Suprapubic skin (tissue), 4 donors: ENCODE data around the gene NGFR.

Source experiments
- EP300 ChIP-seq: sonication (generic); formaldehyde crosslinking; IDR thresholded peaks from one replicate; pipeline ENCODE4 v1.6.1; 2017; ENCODE audit warnings: antibody characterized with exemption
- POLR2A ChIP-seq, 2 donors: fragments of 450-650 bp; IDR thresholded peaks; one replicate each; pipeline ENCODE4 v1.6.1; 2017; ENCODE audit warnings: antibody characterized with exemption in 2 of 2, mild to moderate bottlenecking in 2 of 2, moderate library complexity in 2 of 2
- POLR2AphosphoS5 ChIP-seq, 3 donors: sonication (generic); formaldehyde crosslinking; IDR thresholded peaks; one replicate each; pipeline ENCODE4 v1.6.1; 2017; ENCODE audit warnings: antibody characterized with exemption in 3 of 3
- TF ChIP-seq, protein P1 (sequence below), 2 donors: fragments of 200-600 bp in 1 of 2; fragments of 450-650 bp in 1 of 2; sonication (generic) in 1 of 2; IDR thresholded peaks; one replicate each; pipeline ENCODE4 v1.5.1; 2016 to 2019; ENCODE audit warnings: antibody characterized with exemption in 2 of 2, mild to moderate bottlenecking in 1 of 2, moderate library complexity in 1 of 2

DNA sequence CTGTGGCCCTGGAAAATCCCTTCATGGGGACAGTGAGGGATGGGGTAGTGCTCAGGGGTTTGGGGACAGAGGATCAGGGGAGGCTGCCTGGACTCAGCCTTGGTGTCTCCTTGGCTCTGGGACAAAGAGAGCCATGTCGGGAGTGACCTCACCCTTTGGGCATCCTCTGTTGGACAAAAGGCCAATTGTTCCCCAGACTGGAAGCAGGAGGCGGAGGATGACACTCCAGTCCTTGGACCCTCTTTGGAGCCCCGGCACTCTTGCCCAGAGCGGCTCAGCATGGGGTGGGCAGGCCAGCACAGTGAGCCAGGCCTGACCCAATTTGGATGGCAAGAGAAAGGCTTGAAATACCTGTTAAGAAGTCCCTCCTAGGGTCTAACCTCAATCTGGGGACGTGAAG is 41.0 kb upstream of the NGFR start:
- TF ChIP-seq POLR2AphosphoS5 (IDR thresholded peaks at IDR 0.05) (no peak), EP300 (no peak), POLR2A (IDR thresholded peaks at IDR 0.05) (no peak)
- TF ChIP-seq, protein P1, sequence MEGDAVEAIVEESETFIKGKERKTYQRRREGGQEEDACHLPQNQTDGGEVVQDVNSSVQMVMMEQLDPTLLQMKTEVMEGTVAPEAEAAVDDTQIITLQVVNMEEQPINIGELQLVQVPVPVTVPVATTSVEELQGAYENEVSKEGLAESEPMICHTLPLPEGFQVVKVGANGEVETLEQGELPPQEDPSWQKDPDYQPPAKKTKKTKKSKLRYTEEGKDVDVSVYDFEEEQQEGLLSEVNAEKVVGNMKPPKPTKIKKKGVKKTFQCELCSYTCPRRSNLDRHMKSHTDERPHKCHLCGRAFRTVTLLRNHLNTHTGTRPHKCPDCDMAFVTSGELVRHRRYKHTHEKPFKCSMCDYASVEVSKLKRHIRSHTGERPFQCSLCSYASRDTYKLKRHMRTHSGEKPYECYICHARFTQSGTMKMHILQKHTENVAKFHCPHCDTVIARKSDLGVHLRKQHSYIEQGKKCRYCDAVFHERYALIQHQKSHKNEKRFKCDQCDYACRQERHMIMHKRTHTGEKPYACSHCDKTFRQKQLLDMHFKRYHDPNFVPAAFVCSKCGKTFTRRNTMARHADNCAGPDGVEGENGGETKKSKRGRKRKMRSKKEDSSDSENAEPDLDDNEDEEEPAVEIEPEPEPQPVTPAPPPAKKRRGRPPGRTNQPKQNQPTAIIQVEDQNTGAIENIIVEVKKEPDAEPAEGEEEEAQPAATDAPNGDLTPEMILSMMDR (IDR thresholded peaks at IDR 0.05), result no peak
